Esophagus muscularis mucosa (tissue), 3 donors: ENCODE measurements around the gene C14orf39.

Experiments used
- CTCF ChIP-seq, 3 experiments: fragments of 200-600 bp in 2 of 3; fragments of 450-650 bp in 1 of 3; sonication (generic) in 2 of 3; IDR thresholded peaks; one replicate each; pipeline ENCODE4 v1.5.1; 2017 to 2019; ENCODE audit warnings: antibody characterized with exemption in 3 of 3, mild to moderate bottlenecking in 2 of 3, moderate library complexity in 1 of 3
- POLR2A ChIP-seq: fragments of 450-650 bp; IDR thresholded peaks from one replicate; pipeline ENCODE4 v1.6.1; 2017; ENCODE audit warnings: antibody characterized with exemption, moderate library complexity, mild to moderate bottlenecking, low read depth

DNA sequence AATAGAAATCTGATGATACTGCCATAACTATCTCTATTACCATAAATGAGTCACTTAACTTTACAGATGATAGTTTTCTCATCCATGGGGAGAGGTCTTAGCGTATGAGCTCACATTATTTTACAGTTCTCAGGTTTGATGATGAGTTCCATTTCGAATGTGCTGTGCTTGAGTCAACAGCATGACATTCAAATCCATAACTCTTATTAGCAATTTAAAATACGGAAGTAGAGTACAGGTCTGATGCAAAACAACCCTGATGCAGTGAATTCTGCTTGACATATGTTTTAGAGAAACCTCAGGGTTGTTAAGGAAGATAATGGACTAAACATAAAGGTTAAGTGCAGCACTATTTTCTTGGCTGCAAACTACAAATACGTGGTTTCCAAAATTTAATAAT lies 30.0 kb downstream of the C14orf39 start:
- TF ChIP-seq POLR2A (no peak), CTCF (IDR thresholded peaks at IDR 0.05) (no peak)
